DMS153 treated with DMSO at 0.1 percent for 48 hours (cell line): Measurements from ENCODE around the gene NLRX1.
"Not testable (repeated sequence)": the region's sequence is repeated elsewhere in the genome, so short reads cannot be mapped to it uniquely, and the experiment has no call there.

ENCODE experiments used
- DNase-seq: peaks from one replicate; lab custom pipeline; 2025; ENCODE audit not compliant: unreplicated experiment; lab: John Stamatoyannopoulos, UW

The NLRX1 gene, protein sequence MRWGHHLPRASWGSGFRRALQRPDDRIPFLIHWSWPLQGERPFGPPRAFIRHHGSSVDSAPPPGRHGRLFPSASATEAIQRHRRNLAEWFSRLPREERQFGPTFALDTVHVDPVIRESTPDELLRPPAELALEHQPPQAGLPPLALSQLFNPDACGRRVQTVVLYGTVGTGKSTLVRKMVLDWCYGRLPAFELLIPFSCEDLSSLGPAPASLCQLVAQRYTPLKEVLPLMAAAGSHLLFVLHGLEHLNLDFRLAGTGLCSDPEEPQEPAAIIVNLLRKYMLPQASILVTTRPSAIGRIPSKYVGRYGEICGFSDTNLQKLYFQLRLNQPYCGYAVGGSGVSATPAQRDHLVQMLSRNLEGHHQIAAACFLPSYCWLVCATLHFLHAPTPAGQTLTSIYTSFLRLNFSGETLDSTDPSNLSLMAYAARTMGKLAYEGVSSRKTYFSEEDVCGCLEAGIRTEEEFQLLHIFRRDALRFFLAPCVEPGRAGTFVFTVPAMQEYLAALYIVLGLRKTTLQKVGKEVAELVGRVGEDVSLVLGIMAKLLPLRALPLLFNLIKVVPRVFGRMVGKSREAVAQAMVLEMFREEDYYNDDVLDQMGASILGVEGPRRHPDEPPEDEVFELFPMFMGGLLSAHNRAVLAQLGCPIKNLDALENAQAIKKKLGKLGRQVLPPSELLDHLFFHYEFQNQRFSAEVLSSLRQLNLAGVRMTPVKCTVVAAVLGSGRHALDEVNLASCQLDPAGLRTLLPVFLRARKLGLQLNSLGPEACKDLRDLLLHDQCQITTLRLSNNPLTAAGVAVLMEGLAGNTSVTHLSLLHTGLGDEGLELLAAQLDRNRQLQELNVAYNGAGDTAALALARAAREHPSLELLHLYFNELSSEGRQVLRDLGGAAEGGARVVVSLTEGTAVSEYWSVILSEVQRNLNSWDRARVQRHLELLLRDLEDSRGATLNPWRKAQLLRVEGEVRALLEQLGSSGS

GRCh38 chr11:119168471-119169281, at the start of gene NLRX1:
Gene NLRX1 (plus strand): TSS chr11:119168725. CDS start chr11:119171404, 2,679 bp downstream.
- DNase-seq: peak; percentile 38

DNA sequence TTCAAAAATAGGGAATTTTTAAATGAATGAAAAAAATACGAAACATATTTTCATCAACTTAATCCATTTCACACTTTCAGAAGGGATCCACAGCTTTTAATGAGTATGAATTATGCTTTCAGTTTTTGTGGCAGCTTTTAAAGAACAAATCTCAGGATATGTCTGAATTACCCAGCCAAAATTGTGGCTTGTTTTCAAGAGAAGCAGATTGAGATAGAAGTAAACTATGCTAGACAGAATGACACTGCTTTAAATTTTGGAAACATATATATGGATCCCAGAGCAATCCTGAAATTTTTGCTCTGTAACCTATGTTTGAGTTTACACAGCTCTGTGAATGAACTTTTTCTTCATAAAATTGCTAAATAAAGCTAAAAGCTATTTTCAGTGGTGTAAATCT, 49.6 kb upstream of the NLRX1 start:
- DNase-seq: no peak

DNA sequence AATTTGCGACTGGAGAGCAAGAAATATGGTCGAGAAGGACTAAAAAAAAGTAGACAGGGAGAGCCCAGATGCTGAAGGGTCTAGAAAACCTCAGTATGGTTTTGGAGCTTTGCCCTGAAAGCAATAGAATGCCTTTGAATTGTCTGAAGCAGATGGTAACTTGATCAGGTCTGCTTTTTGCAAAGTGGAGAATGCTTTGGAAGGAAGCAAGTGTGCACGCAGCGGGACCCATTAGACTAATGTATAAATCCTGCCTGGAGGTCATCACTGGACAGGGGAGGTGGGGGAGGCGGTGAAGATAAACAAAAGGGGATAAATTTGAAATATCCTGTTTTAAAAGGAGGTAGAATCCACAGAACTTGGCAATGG, 47.9 kb upstream of the NLRX1 start:
- no peak for DNase-seq

DNA sequence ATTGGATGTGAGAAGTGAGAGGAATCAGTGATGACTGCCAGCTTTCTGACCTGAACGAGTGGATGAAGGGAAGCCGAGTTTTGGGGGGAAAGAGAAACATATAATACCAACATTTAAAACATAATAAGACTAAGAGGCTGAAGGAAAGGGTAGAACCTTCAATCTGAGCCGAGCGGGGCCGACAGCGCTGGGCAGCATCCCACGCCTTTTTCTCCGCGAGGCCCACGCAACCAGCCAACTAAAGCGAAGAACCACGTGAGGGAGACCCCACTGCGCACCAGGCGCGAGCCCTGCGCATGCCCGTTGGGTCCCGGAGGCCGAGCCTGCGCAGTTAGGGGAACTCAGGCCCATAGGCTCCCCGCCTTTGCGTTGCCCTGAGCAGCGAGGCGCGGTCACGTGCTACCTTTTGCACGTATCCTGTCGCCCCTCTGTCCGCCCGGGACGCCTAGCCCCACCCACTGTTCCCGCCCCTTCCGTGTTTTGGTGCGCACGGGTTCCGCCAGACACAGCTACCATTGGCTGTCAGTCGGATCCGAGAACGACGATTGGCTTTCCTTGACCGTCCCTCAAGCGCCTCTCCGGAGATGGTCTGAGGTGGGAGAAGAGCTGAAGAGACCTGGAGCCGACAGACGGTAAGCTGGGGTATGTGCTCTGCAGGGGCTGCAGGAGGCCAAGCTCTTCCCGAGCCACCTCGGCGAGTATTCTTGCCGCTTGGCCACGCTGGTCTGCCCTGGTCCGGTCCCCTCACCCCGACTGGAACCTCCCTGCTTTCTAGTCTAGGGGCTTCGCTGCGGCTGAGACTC, 47.3 kb upstream of the NLRX1 start, which contains the start of gene HINFP:
Gene HINFP, plus strand, starts transcription at position 573 of the 803 bp plus-strand sequence. CDS start 5,365 bp downstream, outside the sequence.
- DNase-seq: peak; percentile 95

GRCh38 chr11:119121811-119122124, 46.8 kb upstream of the NLRX1 start:
- DNase-seq: no peak

- no peak for DNase-seq
These were observed 42.7 kb upstream of the NLRX1 start for GRCh38 chr11:119125821-119126220.

GRCh38 chr11:119126675-119127268, 41.8 kb upstream of the NLRX1 start:
- DNase-seq: no peak

- no peak for DNase-seq
These were observed 37.9 kb upstream of the NLRX1 start for GRCh38 chr11:119130662-119131061.

DNA sequence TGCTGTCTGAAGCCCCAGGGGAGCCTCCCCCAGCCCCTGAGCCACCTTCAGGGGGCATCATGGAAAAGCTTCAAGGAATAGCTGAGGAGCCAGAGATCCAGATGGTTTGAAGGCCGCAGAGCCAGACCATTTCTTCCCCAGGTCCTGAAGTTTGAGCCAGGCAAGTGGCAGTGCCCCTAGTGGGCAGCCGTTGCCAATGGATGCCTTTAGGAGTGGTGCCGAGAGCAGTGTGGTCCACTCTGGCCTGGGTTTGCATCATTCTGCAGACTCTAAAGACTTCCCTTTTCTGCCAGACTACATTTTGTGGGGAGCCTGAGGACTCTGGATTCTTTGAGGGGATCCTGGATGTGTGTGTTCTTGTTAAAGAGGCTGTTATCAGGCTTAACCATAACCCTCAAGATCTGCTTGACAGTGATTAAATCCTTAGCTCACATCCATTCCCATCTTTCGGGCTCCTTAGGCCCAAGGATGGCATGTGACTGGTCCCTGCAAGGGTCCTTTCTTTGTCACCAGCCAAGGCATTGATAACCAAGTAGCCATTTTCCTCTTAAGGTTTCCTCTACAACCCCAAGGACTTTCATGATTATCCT, 34.0 kb upstream of the NLRX1 start:
- DNase-seq: no peak

DNA sequence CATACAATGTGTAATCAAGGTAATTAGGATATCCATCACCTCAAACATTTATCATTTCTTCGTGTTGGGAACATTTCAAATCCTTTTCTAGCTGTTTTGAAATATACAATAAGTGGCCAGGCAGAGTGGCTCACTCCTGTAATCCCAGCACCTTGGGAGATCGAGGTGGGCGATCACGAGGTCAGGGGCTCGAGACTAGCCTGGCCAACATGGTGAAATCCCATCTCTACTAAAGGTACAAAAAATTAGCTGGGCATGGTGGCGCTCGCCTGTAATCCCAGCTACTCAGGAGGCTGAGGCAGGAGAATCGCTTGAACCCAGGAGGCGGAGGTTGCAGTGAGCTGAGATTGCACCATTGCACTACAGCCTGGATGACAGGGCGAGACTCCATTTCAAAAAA, 29.2 kb upstream of the NLRX1 start:
- not testable (repeated sequence) for DNase-seq

GRCh38 chr11:119144825-119145486, 23.6 kb upstream of the NLRX1 start:
- peak; percentile 35 for DNase-seq

- no peak for DNase-seq
These were observed 23.0 kb upstream of the NLRX1 start for GRCh38 chr11:119145551-119145950.

- DNase-seq: no peak
These were observed 20.8 kb upstream of the NLRX1 start for GRCh38 chr11:119147604-119148333.

GRCh38 chr11:119148720-119149017, 19.9 kb upstream of the NLRX1 start:
- no peak for DNase-seq

GRCh38 chr11:119149018-119149785, 19.3 kb upstream of the NLRX1 start, which contains the start of gene ABCG4:
Gene ABCG4 (plus strand): TSS chr11:119149052. CDS start chr11:119149966, 914 bp downstream.
- DNase-seq: no peak

- no peak for DNase-seq
These were observed 18.7 kb upstream of the NLRX1 start for GRCh38 chr11:119149786-119150275.

DNA sequence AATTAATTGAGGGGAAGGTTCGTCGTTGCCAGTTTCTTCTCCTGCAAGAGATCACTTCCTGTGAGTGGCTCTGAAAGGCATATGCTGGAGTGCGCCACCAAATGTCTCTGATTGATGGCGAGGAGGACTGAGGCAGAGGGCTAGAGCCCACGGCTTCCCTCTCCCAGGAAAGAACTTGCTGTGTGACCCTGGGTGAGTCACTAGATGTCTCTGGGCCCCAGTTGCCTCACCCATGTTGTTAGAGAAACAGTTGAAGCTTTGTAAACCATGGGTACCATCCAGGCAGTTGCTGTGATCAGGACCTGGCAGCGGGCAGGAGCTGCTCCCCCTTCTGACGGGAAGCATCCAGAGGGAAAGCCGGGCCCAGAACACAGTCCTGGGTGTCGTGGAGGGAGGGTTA, 16.5 kb upstream of the NLRX1 start:
- DNase-seq: no peak
